PC-9 (cell line): ENCODE data around the gene INO80.

ENCODE experiments used
- EZH2 ChIP-seq: fragments of 200-600 bp; sonication (generic); IDR thresholded peaks from 2 replicates; pipeline ENCODE4 v1.8.0; 2017; ENCODE audit warnings: antibody characterized with exemption, low read depth
- TF ChIP-seq, protein P1 (sequence below): fragments of 200-600 bp; sonication (generic); conservative IDR thresholded peaks from 2 replicates; pipeline ENCODE4 v1.6.1; 2017; ENCODE audit warnings: mixed run types, antibody characterized with exemption, mild to moderate bottlenecking, moderate library complexity

DNA sequence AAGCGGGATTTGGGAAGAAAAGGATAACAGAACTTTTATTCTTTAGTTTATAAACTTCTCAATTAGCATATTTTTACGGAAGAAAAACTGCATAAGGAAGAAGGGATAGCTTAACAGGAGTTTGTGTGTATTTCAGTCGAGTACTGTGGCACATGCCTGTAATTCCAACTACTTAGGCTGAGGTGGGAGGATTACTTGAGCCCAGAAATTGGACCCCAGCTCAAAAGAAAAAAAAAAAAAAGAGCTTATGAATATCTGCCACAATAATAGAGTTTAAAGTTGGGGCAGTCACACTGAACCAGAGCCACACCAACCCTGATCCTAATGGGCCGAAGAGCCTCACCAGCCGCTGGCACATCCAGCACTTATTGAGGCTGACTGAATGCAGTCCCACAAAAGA lies 131.7 kb downstream of the INO80 start:
- TF ChIP-seq, protein P1, sequence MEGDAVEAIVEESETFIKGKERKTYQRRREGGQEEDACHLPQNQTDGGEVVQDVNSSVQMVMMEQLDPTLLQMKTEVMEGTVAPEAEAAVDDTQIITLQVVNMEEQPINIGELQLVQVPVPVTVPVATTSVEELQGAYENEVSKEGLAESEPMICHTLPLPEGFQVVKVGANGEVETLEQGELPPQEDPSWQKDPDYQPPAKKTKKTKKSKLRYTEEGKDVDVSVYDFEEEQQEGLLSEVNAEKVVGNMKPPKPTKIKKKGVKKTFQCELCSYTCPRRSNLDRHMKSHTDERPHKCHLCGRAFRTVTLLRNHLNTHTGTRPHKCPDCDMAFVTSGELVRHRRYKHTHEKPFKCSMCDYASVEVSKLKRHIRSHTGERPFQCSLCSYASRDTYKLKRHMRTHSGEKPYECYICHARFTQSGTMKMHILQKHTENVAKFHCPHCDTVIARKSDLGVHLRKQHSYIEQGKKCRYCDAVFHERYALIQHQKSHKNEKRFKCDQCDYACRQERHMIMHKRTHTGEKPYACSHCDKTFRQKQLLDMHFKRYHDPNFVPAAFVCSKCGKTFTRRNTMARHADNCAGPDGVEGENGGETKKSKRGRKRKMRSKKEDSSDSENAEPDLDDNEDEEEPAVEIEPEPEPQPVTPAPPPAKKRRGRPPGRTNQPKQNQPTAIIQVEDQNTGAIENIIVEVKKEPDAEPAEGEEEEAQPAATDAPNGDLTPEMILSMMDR = no peak
- TF ChIP-seq EZH2 = no peak
